Aorta (tissue), 5 donors: ENCODE data around the gene ARHGAP22. TPM values are rescaled to one million over a fixed set of nuclear protein-coding genes. Genes with fewer than 3 reads are reported as not detected.

Source experiments
- ATAC-seq: fragments of 200-7000 bp; cut with Tn5 transposase; one replicate; pipeline ENCODE4 v1.9.1; 2022; ENCODE audit warnings: moderate library complexity; ENCODE audit not compliant: low FRiP score
- DNase-seq, 2 donors: peaks; one replicate each; pipeline ENCODE4 v3.0.0-alpha.2; 2020
- H3K27ac ChIP-seq, 2 donors: one replicate each; pipeline ENCODE4 v1.5.1; 2013; ENCODE audit warnings: low read length in 2 of 2, mild to moderate bottlenecking in 2 of 2, moderate library complexity in 2 of 2, control low read depth in 1 of 2, inconsistent platforms in 1 of 2, low read depth in 1 of 2
- H3K27me3 ChIP-seq, 2 donors: one replicate each; pipeline ENCODE4 v1.6.1; 2013; ENCODE audit warnings: control low read depth in 1 of 2, low read length in 1 of 2, mild to moderate bottlenecking in 1 of 2, moderate library complexity in 1 of 2; ENCODE audit not compliant: insufficient read depth in 2 of 2, control insufficient read depth in 1 of 2
- H3K36me3 ChIP-seq, 2 donors: one replicate each; pipeline ENCODE4 v1.6.1; 2013; ENCODE audit warnings: control low read depth in 1 of 2, low read length in 1 of 2, mild to moderate bottlenecking in 1 of 2; ENCODE audit not compliant: insufficient read depth in 2 of 2, control insufficient read depth in 1 of 2
- H3K4me1 ChIP-seq, 2 donors: one replicate each; pipeline ENCODE4 v1.6.1; 2013; ENCODE audit warnings: low read length in 2 of 2, control low read depth in 1 of 2, mild to moderate bottlenecking in 1 of 2, moderate library complexity in 1 of 2; ENCODE audit not compliant: insufficient read depth in 2 of 2, control insufficient read depth in 1 of 2
- H3K4me3 ChIP-seq, 2 donors: one replicate each; pipeline ENCODE4 v1.5.1; 2013; ENCODE audit warnings: low read length in 2 of 2, control low read depth in 1 of 2, mild to moderate bottlenecking in 1 of 2
- H3K9me3 ChIP-seq: one replicate; pipeline ENCODE4 v1.6.1; 2013; ENCODE audit warnings: mild to moderate bottlenecking, low read length; ENCODE audit not compliant: control insufficient read depth
- WGBS, 2 donors: extraction: QIAGEN DNeasy Blood & Tissue Kit; methylation state at CpG; one replicate each; pipeline ENCODE4 v1.1.7; 2013; 5-methylcytosine and 5-hydroxymethylcytosine counted together
- intact Hi-C, 2 donors: fragments of 100-400 bp; cut with DNase I; formaldehyde crosslinking; loops; one replicate each; pipeline versions ENCODE4 v1.14.2 to v1.15.0; 2022
- polyA plus RNA-seq, 2 donors: library from polyadenylated mRNA; stranded (reverse); fragments of 200-250 nt; gene quantifications; one replicate each; pipeline ENCODE4 v1.2.3, GENCODE V29; 2013
- total RNA-seq, 2 donors: library from RNA; stranded (reverse); fragmentation: NEBNext Ultra II Directional; extraction: Animal tissue kit (Norgen Biotek cat#: 25700); gene quantifications; one replicate each; pipeline ENCODE4 v1.2.1, GENCODE V29; 2021
- donor health status: healthy with polysubstance abuse.
- donor health status: Bipolar disorder and iron deficiency.
- donor health status: DM: no; HTN: no; CAD: no.
- donor health status: DM: no; HTN: no; CAD: no.
- donor health status: DM: yes; HTN: yes; CAD: no.

The ARHGAP22 gene
- total and polyA plus RNA-seq, 4 donors: 6.1 to 29.1 (median 17.1) TPM

- ATAC-seq: no peak
- Histone ChIP-seq H3K27me3 (no peaks in the 10 kb centered on the region), H3K9me3 (no peaks in the 10 kb centered on the region), H3K4me3 (no peak overlapping the region), H3K4me1 (peaks cover 3% of the 10 kb centered on the region in 2 donors), H3K36me3 (no peaks in the 10 kb centered on the region), H3K27ac (peak overlapping the region; percentile 43 to 78)
- no peak for DNase-seq
- 58 to 61% methylated on average over 8 of the region's 8 CpGs for WGBS, 2 donors
- intact Hi-C loops: loop anchor here in 1 of 2 donors (2.0 kb wide), 1 partner anchor 20 kb away; no protein-coding TSS in a partner anchor
These were observed 30.2 kb upstream of the ARHGAP22 start for GRCh38 chr10:48634984-48635557.

GRCh38 chr10:48634198-48634983 lies 29.5 kb upstream of the ARHGAP22 start:
- Histone ChIP-seq H3K27me3 (no peaks in the 10 kb centered on the region), H3K9me3 (no peaks in the 10 kb centered on the region), H3K36me3 (no peaks in the 10 kb centered on the region), H3K4me1 (peaks cover 3% of the 10 kb centered on the region in 2 donors), H3K27ac (peak overlapping the region; percentile 64 to 78), H3K4me3 (no peak overlapping the region)
- peak; percentile 89 for ATAC-seq
- WGBS, 2 donors: 3 to 4% methylated on average over 5 of the region's 5 CpGs
- intact Hi-C loops: loop anchor here in 1 of 2 donors (2.0 kb wide), 1 partner anchor 20 kb away; no protein-coding TSS in a partner anchor
- DNase-seq: peak; percentile 85 to 91

DNA sequence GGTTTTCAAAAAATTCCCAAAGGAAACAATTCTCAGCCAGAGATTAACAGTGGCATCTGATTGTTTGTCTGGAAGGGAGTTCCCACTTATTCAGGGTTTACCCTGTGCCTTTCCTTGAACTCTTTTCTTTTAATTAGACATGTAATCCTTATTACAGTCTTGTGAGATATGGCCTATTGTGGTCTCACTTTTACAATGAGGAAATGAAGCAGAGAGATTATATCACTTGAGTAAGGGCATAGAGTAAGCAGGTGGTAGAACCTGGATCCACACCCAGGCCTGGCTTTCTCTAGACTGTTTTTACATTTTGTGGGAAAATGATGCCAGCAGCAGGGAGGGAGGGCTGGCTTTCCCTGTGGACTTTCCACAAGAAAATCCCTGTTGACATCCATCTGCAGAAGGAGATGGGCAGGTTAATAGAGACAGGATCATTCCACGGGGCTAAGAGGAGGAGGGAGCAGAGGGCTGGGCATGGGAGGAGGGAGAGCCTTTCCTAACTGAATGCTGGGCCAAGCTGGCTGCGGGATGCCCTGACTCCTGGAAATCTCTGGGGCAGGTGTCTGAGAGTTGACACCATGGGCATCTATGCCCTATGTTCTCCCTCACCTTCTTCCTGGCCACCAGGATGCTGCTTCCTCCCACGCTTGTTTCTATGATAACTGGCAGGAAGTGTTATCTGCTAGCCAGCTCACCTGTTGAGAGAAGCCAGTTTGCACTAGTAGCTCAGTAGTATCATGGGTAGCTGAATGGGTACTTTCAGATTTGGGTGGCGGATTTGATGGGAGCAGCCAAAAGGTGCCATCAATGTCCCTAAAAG lies 28.7 kb upstream of the ARHGAP22 start:
- peaks cover 3% of the 10 kb centered on the region in 2 donors for H3K4me1 ChIP-seq
- intact Hi-C loops: loop anchor here in 1 of 2 donors (2.0 kb wide), 1 partner anchor 21 kb away; no protein-coding TSS in a partner anchor
- H3K4me3 ChIP-seq: no peak overlapping the region
- no peaks in the 10 kb centered on the region for H3K27me3 ChIP-seq
- ATAC-seq (no peak), DNase-seq (no peak)
- no peaks in the 10 kb centered on the region for H3K36me3 ChIP-seq
- H3K27ac ChIP-seq: peak overlapping the region in 1 of 2 donors; percentile 64
- H3K9me3 ChIP-seq: no peaks in the 10 kb centered on the region
- 50 to 54% methylated on average over 4 of the region's 4 CpGs for WGBS, 2 donors

DNA sequence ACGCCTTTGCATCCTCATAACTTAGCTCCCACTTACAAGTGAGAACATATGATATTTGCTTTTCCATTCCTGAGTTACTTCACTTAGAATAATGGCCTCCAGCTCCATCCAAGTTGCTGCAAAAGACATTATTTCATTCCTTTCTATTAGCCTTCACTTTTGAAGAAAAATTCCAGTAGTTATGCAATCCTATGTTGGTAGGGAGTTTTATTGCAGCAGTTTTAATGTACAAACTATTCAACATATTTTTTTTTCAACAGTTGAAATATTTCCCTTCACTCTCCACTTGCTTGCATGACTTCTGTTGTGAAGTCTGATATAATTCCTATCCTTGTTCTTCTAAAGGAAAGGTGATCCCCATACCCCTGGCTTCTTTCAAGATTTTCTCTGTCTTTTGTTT lies 27.3 kb upstream of the ARHGAP22 start:
- Histone ChIP-seq H3K9me3 (no peaks in the 10 kb centered on the region), H3K27me3 (no peaks in the 10 kb centered on the region), H3K27ac (no peak overlapping the region), H3K4me1 (peaks cover 3% of the 10 kb centered on the region in 2 donors), H3K4me3 (no peak overlapping the region), H3K36me3 (no peaks in the 10 kb centered on the region)
- DNase-seq (no peak), ATAC-seq (no peak)
- 94% methylated on average over 1 of the region's 1 CpG for WGBS, 2 donors
- intact Hi-C loops: no loop called here

GRCh38 chr10:48627984-48628609 lies 23.2 kb upstream of the ARHGAP22 start:
- no peak for ATAC-seq
- Histone ChIP-seq H3K9me3 (no peaks in the 10 kb centered on the region), H3K4me3 (no peak overlapping the region), H3K4me1 (no peaks in the 10 kb centered on the region), H3K27ac (no peak overlapping the region), H3K27me3 (no peaks in the 10 kb centered on the region), H3K36me3 (no peaks in the 10 kb centered on the region)
- DNase-seq: no peak
- intact Hi-C loops: loop anchor here in 1 of 2 donors (2.0 kb wide), 1 partner anchor 15 kb away; no protein-coding TSS in a partner anchor
- 84 to 95% methylated on average over 2 of the region's 2 CpGs for WGBS, 2 donors

GRCh38 chr10:48626986-48627731 lies 22.3 kb upstream of the ARHGAP22 start:
- Histone ChIP-seq H3K27me3 (no peaks in the 10 kb centered on the region), H3K36me3 (no peaks in the 10 kb centered on the region), H3K4me1 (no peaks in the 10 kb centered on the region), H3K9me3 (no peaks in the 10 kb centered on the region), H3K4me3 (no peak overlapping the region), H3K27ac (no peak overlapping the region)
- no peak for ATAC-seq
- WGBS, 2 donors: 96 to 98% methylated on average over 11 of the region's 11 CpGs
- DNase-seq: no peak
- intact Hi-C loops: loop anchor here in 1 of 2 donors (2.0 kb wide), 1 partner anchor 14 kb away; no protein-coding TSS in a partner anchor

GRCh38 chr10:48626447-48626846 lies 21.6 kb upstream of the ARHGAP22 start:
- Histone ChIP-seq H3K9me3 (no peaks in the 10 kb centered on the region), H3K4me1 (no peaks in the 10 kb centered on the region), H3K4me3 (no peak overlapping the region), H3K27ac (no peak overlapping the region), H3K27me3 (no peaks in the 10 kb centered on the region), H3K36me3 (no peaks in the 10 kb centered on the region)
- no peak for ATAC-seq
- intact Hi-C loops: loop anchor here in 1 of 2 donors (2.0 kb wide), 1 partner anchor 14 kb away; no protein-coding TSS in a partner anchor
- 79 to 81% methylated on average over 4 of the region's 4 CpGs for WGBS, 2 donors
- no peak for DNase-seq

- 97 to 98% methylated on average over 1 of the region's 1 CpG for WGBS, 2 donors
- DNase-seq (no peak), ATAC-seq (no peak)
- intact Hi-C loops: loop anchor here in 1 of 2 donors (2.0 kb wide), 1 partner anchor 13 kb away; no protein-coding TSS in a partner anchor
- H3K36me3 ChIP-seq: no peaks in the 10 kb centered on the region
- H3K4me3 ChIP-seq: no peak overlapping the region
- H3K27me3 ChIP-seq: no peaks in the 10 kb centered on the region
- no peak overlapping the region for H3K27ac ChIP-seq
- no peaks in the 10 kb centered on the region for H3K9me3 ChIP-seq
- H3K4me1 ChIP-seq: no peaks in the 10 kb centered on the region
These were observed 20.9 kb upstream of the ARHGAP22 start for GRCh38 chr10:48625826-48626134.
